Ishikawa (cell line): ENCODE results near the gene THRB.

Source experiments
- CEBPB ChIP-seq: IDR thresholded peaks from 2 replicates; pipeline ENCODE4 v1.6.1; 2012
- CREB1 ChIP-seq: IDR thresholded peaks from 2 replicates; pipeline ENCODE4 v1.6.1; 2012; ENCODE audit warnings: low read depth
- EGR1 ChIP-seq: IDR thresholded peaks from 2 replicates; pipeline ENCODE4 v1.6.1; 2012
- EP300 ChIP-seq: IDR thresholded peaks from 2 replicates; pipeline ENCODE4 v1.6.1; 2012; ENCODE audit warnings: borderline replicate concordance
- FOXM1 ChIP-seq: IDR thresholded peaks from 2 replicates; pipeline ENCODE4 v1.6.1; 2012; ENCODE audit warnings: low read depth, borderline replicate concordance
- NFIC ChIP-seq: IDR thresholded peaks from 2 replicates; pipeline ENCODE4 v1.6.1; 2012
- RAD21 ChIP-seq: IDR thresholded peaks from 2 replicates; pipeline ENCODE4 v1.6.1; 2012; ENCODE audit warnings: low read depth
- TAF1 ChIP-seq: IDR thresholded peaks from 2 replicates; pipeline ENCODE4 v1.6.1; 2012; ENCODE audit warnings: low read depth, mild to moderate bottlenecking
- TCF12 ChIP-seq: IDR thresholded peaks from 2 replicates; pipeline ENCODE4 v1.6.1; 2012; ENCODE audit warnings: low read depth
- TEAD4 ChIP-seq: IDR thresholded peaks from 2 replicates; pipeline ENCODE4 v1.6.1; 2012
- USF1 ChIP-seq: IDR thresholded peaks from 2 replicates; pipeline ENCODE4 v1.6.1; 2012
- YY1 ChIP-seq: IDR thresholded peaks from 2 replicates; pipeline ENCODE4 v1.6.1; 2012; ENCODE audit warnings: low read depth
- ZBTB7A ChIP-seq: IDR thresholded peaks from 2 replicates; pipeline ENCODE4 v1.6.1; 2012; ENCODE audit warnings: low read depth
- TF ChIP-seq, protein P1 (sequence below): IDR thresholded peaks from 2 replicates; pipeline ENCODE4 v1.6.1; 2012; ENCODE audit warnings: low read depth, mild to moderate bottlenecking
- TF ChIP-seq, protein P2 (sequence below): IDR thresholded peaks from 2 replicates; pipeline ENCODE4 v1.6.1; 2012

THRB gene

DNA sequence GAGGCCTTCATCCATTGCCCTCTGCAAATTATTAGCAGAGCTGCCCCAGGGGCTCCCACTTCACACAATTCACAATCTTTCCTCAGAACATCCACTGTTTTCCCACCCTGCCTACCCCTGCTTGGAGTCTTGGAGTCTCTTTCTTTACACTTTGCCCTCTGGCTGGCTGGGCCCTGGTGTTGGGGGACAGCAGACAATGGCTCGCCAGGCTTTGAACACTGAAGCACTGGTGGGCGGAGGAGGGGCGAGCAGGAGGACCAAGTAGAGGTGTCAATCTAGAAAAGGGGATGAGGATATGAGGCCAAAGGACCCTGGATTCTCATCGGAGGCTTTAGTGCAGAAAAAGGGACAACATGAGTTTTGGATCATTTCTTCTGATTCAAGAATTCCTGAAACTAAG is 337.5 kb downstream of the THRB start:
- TF ChIP-seq RAD21, result no peak
- TF ChIP-seq ZBTB7A, result no peak
- no peak for TF ChIP-seq USF1
- TF ChIP-seq, protein P1, sequence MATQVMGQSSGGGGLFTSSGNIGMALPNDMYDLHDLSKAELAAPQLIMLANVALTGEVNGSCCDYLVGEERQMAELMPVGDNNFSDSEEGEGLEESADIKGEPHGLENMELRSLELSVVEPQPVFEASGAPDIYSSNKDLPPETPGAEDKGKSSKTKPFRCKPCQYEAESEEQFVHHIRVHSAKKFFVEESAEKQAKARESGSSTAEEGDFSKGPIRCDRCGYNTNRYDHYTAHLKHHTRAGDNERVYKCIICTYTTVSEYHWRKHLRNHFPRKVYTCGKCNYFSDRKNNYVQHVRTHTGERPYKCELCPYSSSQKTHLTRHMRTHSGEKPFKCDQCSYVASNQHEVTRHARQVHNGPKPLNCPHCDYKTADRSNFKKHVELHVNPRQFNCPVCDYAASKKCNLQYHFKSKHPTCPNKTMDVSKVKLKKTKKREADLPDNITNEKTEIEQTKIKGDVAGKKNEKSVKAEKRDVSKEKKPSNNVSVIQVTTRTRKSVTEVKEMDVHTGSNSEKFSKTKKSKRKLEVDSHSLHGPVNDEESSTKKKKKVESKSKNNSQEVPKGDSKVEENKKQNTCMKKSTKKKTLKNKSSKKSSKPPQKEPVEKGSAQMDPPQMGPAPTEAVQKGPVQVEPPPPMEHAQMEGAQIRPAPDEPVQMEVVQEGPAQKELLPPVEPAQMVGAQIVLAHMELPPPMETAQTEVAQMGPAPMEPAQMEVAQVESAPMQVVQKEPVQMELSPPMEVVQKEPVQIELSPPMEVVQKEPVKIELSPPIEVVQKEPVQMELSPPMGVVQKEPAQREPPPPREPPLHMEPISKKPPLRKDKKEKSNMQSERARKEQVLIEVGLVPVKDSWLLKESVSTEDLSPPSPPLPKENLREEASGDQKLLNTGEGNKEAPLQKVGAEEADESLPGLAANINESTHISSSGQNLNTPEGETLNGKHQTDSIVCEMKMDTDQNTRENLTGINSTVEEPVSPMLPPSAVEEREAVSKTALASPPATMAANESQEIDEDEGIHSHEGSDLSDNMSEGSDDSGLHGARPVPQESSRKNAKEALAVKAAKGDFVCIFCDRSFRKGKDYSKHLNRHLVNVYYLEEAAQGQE, result no peak
- TF ChIP-seq EP300, result no peak
- no peak for TF ChIP-seq FOXM1
- no peak for TF ChIP-seq TEAD4
- no peak for TF ChIP-seq YY1
- no peak for TF ChIP-seq TAF1
- no peak for TF ChIP-seq NFIC
- no peak for TF ChIP-seq CEBPB
- TF ChIP-seq, protein P2, sequence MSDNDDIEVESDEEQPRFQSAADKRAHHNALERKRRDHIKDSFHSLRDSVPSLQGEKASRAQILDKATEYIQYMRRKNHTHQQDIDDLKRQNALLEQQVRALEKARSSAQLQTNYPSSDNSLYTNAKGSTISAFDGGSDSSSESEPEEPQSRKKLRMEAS, result no peak
- no peak for TF ChIP-seq TCF12
- TF ChIP-seq EGR1, result no peak
- TF ChIP-seq CREB1, result no peak

- no peak for TF ChIP-seq EGR1
- TF ChIP-seq, protein P1, result no peak
- TF ChIP-seq TEAD4, result no peak
- TF ChIP-seq EP300, result no peak
- no peak for TF ChIP-seq ZBTB7A
- TF ChIP-seq FOXM1, result no peak
- no peak for TF ChIP-seq YY1
- no peak for TF ChIP-seq NFIC
- no peak for TF ChIP-seq TCF12
- no peak for TF ChIP-seq CREB1
- no peak for TF ChIP-seq USF1
- no peak for TF ChIP-seq CEBPB
- no peak for TF ChIP-seq RAD21
- TF ChIP-seq TAF1, result no peak
- TF ChIP-seq, protein P2, result no peak
Observed at GRCh38 chr3:24156466-24156865, 338.2 kb downstream of the THRB start.

- TF ChIP-seq TEAD4, result no peak
- TF ChIP-seq, protein P2, result no peak
- no peak for TF ChIP-seq TCF12
- TF ChIP-seq USF1, result no peak
- no peak for TF ChIP-seq EGR1
- TF ChIP-seq EP300, result no peak
- TF ChIP-seq CEBPB, result no peak
- no peak for TF ChIP-seq YY1
- TF ChIP-seq, protein P1, result no peak
- TF ChIP-seq TAF1, result no peak
- no peak for TF ChIP-seq NFIC
- no peak for TF ChIP-seq CREB1
- TF ChIP-seq RAD21, result no peak
- no peak for TF ChIP-seq ZBTB7A
- no peak for TF ChIP-seq FOXM1
Observed at GRCh38 chr3:24155276-24155675, 339.4 kb downstream of the THRB start.

DNA sequence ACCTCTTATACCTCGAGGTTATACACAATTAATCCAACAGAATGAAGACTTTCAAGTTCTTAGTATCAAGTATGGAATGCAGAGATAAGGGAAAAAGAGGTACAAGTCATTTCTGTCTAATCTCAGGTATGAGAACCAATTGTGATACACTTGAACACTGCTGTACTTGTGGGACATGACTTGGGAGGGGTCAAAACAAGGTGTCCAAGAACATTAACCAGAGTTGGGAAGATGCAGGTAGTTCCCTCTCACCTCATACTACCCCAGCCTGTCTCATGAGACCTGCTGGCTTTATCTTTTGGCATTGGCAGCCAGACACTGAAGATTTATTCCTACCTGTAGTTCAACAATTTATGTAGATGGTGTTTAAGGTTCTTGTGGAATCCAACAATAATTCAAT is 339.9 kb downstream of the THRB start:
- TF ChIP-seq CEBPB, result no peak
- no peak for TF ChIP-seq EP300
- TF ChIP-seq EGR1, result no peak
- TF ChIP-seq RAD21, result no peak
- no peak for TF ChIP-seq TAF1
- no peak for TF ChIP-seq TCF12
- TF ChIP-seq YY1, result no peak
- TF ChIP-seq ZBTB7A, result no peak
